A549 (cell line): Measurements from ENCODE around the gene OR8S1.
"Not testable (repeated sequence)": the region's sequence is repeated elsewhere in the genome, so short reads cannot be mapped to it uniquely, and the experiment has no call there.

Source experiments
- CTCF ChIP-seq: fragments of >200 bp; sonication (Bioruptor Twin); formaldehyde crosslinking; IDR thresholded peaks from 3 replicates; pipeline ENCODE4 v1.5.1; 2016
- JUNB ChIP-seq: fragments of >200 bp; sonication (Bioruptor Twin); formaldehyde crosslinking; IDR thresholded peaks from 2 replicates; pipeline ENCODE4 v1.6.1; 2016

- not testable (repeated sequence) for TF ChIP-seq JUNB, CTCF
Measured at GRCh38 chr12:48553666-48554343, 28.4 kb downstream of the OR8S1 start.
